ENCODE measurements around the gene CCDC33.

CCDC33 gene

GRCh38 chr15:74235962-74236361 lies at the start of gene CCDC33:
Gene CCDC33 (plus strand): TSS chr15:74236326. CDS start chr15:74236720, 394 bp downstream.
- no peak within 1 kb of the TSS for H3K27ac Mint-ChIP-seq
- no peak within 1 kb of the TSS for H3K4me3 Mint-ChIP-seq
- no peak for DNase-seq (ENCODE audit: low spot score)
- H3K36me3 Mint-ChIP-seq (ENCODE audit: low read depth): no peaks in the 10 kb centered on the region
- H3K9me3 Mint-ChIP-seq: no peaks in the 10 kb centered on the region
- no peaks in the 10 kb centered on the region for H3K27me3 Mint-ChIP-seq (ENCODE audit: low read depth)
- H3K4me1 Mint-ChIP-seq (ENCODE audit: low read depth): no peaks in the 10 kb centered on the region

DNA sequence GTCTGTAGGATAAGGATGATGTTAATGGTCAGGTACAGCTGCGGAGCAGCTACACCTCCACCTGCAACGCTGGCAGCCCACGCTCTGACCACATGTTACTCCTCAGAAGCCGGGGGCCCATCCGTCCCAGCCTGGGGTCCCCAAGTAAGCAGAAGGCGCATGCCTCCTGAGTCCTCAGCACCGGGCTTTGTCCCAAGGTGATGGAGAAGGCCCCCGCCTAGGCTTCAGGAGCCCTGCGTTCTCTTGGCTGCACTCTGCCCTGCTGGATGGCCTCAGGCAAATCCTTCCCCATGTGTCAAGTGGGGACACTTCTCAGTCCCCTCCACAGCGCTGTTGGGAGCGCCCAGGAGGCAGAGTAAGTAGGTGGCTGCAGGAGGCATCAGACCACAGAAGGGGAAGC lies 47.9 kb upstream of the CCDC33 start:
- H3K9me3 Mint-ChIP-seq: no peaks in the 10 kb centered on the region

GRCh38 chr15:74191798-74192197 lies 44.3 kb upstream of the CCDC33 start:
- Mint-ChIP-seq H3K27ac (no peak overlapping the region), H3K9me3 (no peaks in the 10 kb centered on the region), H3K4me1 (ENCODE audit: low read depth) (no peaks in the 10 kb centered on the region), H3K4me3 (no peak overlapping the region), H3K36me3 (ENCODE audit: low read depth) (no peaks in the 10 kb centered on the region), H3K27me3 (ENCODE audit: low read depth) (no peaks in the 10 kb centered on the region)
- no peak for DNase-seq (ENCODE audit: low spot score)

More for the DNA sequence above, 47.9 kb upstream of the CCDC33 start:
- H3K36me3 Mint-ChIP-seq (ENCODE audit: low read depth): no peaks in the 10 kb centered on the region
- no peak overlapping the region for H3K4me3 Mint-ChIP-seq
- H3K4me1 Mint-ChIP-seq (ENCODE audit: low read depth): no peaks in the 10 kb centered on the region
- DNase-seq (ENCODE audit: low spot score): no peak
- H3K27me3 Mint-ChIP-seq (ENCODE audit: low read depth): no peaks in the 10 kb centered on the region
- H3K27ac Mint-ChIP-seq: no peak overlapping the region

- Mint-ChIP-seq H3K9me3 (no peaks in the 10 kb centered on the region), H3K27ac (no peak overlapping the region), H3K27me3 (ENCODE audit: low read depth) (no peaks in the 10 kb centered on the region), H3K4me3 (no peak overlapping the region), H3K36me3 (ENCODE audit: low read depth) (no peaks in the 10 kb centered on the region), H3K4me1 (ENCODE audit: low read depth) (no peaks in the 10 kb centered on the region)
- DNase-seq (ENCODE audit: low spot score): no peak
Observed at GRCh38 chr15:74192751-74193150, 43.4 kb upstream of the CCDC33 start.

DNA sequence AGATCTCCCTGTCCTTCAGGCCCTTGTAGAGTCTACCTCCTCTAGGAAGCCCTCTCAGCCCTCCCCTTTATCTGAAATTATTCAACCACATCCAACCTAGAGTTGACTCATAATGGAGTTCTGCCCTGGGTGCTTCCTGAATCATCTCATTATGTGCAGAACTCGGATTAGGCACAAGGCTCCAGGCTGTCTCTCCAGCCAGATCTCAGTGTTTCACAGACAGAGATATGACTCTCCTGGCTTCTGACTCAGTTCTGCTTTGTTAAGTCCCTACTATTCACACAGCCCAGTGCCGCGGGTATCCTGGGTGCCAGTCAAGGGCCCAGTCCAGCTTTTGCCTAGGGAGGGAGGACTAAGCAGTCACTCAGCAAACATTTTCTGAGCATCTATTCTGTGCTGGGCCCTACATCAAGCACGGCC lies 42.8 kb upstream of the CCDC33 start:
- no peak overlapping the region for H3K27ac Mint-ChIP-seq
- no peaks in the 10 kb centered on the region for H3K4me1 Mint-ChIP-seq (ENCODE audit: low read depth)
- H3K4me3 Mint-ChIP-seq: no peak overlapping the region
- no peaks in the 10 kb centered on the region for H3K36me3 Mint-ChIP-seq (ENCODE audit: low read depth)
- no peaks in the 10 kb centered on the region for H3K27me3 Mint-ChIP-seq (ENCODE audit: low read depth)
- H3K9me3 Mint-ChIP-seq: no peaks in the 10 kb centered on the region
- no peak for DNase-seq (ENCODE audit: low spot score)

GRCh38 chr15:74193905-74194304 lies 42.2 kb upstream of the CCDC33 start:
- no peaks in the 10 kb centered on the region for H3K27me3 Mint-ChIP-seq (ENCODE audit: low read depth)
- H3K36me3 Mint-ChIP-seq (ENCODE audit: low read depth): no peaks in the 10 kb centered on the region
- no peak for DNase-seq (ENCODE audit: low spot score)
- H3K4me3 Mint-ChIP-seq: no peak overlapping the region
- no peak overlapping the region for H3K27ac Mint-ChIP-seq
- H3K4me1 Mint-ChIP-seq (ENCODE audit: low read depth): no peaks in the 10 kb centered on the region
- no peaks in the 10 kb centered on the region for H3K9me3 Mint-ChIP-seq

DNA sequence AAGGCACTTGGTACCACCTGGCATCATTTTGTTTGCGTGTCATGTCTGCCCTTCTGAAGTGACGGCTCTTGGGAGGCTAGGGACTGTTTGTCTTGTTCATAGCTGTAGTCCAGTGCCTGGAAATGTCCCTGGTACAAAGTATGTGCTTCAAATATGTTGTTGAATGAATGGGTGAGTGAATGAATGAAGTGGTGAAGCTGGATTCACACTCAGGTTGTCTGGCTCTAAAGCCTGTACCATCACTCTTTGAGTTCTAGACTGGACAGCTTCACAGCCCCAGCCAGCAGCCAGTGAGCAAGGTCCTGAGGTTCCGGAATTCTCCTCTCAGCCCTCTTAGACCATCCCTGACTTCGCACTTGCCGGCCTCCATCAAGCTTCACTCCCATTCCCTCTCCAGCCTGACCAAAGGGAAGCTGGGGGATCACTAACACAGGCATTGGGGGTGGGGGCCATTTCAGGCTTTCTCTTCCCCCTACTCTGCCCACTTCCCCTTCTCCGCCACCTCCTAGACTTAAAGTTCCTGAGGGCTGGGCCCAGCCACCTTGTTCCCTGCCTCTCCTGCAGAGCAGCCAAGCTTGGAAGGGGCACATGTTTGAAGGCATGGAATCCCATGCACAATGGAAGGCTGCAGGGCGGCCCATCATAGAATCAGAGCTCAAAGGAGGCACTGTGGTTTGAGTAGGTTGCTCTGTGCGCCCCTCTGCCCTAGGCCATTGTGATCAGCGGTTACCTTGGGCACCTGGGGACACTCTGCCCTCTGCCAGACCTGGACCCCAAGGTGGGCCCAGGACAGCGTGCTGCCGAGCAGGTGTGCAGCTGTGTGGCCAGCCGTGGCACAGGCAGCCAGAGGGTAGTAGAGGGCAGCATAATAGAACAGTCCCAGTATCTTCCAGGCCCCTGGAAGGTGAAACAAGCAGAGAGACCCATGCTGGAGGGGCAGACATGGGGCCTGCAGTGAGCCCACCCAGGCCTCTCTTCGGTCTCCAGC lies 41.3 kb upstream of the CCDC33 start:
- no peaks in the 10 kb centered on the region for H3K4me1 Mint-ChIP-seq (ENCODE audit: low read depth)
- H3K4me3 Mint-ChIP-seq: no peak overlapping the region
- H3K27ac Mint-ChIP-seq: no peak overlapping the region
- no peaks in the 10 kb centered on the region for H3K27me3 Mint-ChIP-seq (ENCODE audit: low read depth)
- H3K9me3 Mint-ChIP-seq: no peaks in the 10 kb centered on the region
- DNase-seq (ENCODE audit: low spot score): no peak
- no peaks in the 10 kb centered on the region for H3K36me3 Mint-ChIP-seq (ENCODE audit: low read depth)

- Mint-ChIP-seq H3K4me1 (ENCODE audit: low read depth) (no peaks in the 10 kb centered on the region), H3K27me3 (ENCODE audit: low read depth) (no peaks in the 10 kb centered on the region), H3K27ac (no peak overlapping the region), H3K9me3 (no peaks in the 10 kb centered on the region), H3K4me3 (no peak overlapping the region), H3K36me3 (ENCODE audit: low read depth) (no peaks in the 10 kb centered on the region)
- no peak for DNase-seq (ENCODE audit: low spot score)
Observed at GRCh38 chr15:74196175-74196574, 40.0 kb upstream of the CCDC33 start.

- Mint-ChIP-seq H3K27me3 (ENCODE audit: low read depth) (no peaks in the 10 kb centered on the region), H3K4me3 (no peak overlapping the region), H3K9me3 (no peaks in the 10 kb centered on the region), H3K36me3 (ENCODE audit: low read depth) (no peaks in the 10 kb centered on the region), H3K27ac (no peak overlapping the region), H3K4me1 (ENCODE audit: low read depth) (no peaks in the 10 kb centered on the region)
- no peak for DNase-seq (ENCODE audit: low spot score)
Observed at GRCh38 chr15:74197176-74197965, 38.8 kb upstream of the CCDC33 start.

DNA sequence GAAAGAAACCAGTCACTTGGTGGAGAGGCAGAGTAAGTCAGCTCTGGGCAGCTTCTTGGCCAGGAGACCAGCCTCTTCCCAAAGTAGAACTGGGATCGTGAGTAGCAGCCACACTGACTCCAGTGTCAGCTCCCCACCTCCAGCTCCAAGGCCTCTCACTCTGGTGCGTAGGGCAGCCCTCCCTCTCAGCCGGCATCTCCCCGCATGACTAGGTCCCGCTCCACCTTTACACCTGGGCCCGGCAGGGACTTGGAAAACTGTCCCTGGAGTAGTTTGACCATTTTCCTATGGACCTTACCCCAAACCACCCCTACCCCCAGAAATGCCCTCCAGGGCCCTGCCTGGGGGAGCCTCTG lies 36.9 kb upstream of the CCDC33 start:
- H3K9me3 Mint-ChIP-seq: no peaks in the 10 kb centered on the region
- no peaks in the 10 kb centered on the region for H3K36me3 Mint-ChIP-seq (ENCODE audit: low read depth)
- no peaks in the 10 kb centered on the region for H3K27me3 Mint-ChIP-seq (ENCODE audit: low read depth)

GRCh38 chr15:74200412-74200815 lies 35.7 kb upstream of the CCDC33 start:
- Mint-ChIP-seq H3K4me3 (no peak overlapping the region), H3K4me1 (ENCODE audit: low read depth) (no peaks in the 10 kb centered on the region), H3K27ac (no peak overlapping the region), H3K36me3 (ENCODE audit: low read depth) (no peaks in the 10 kb centered on the region), H3K9me3 (no peaks in the 10 kb centered on the region), H3K27me3 (ENCODE audit: low read depth) (no peaks in the 10 kb centered on the region)
- DNase-seq (ENCODE audit: low spot score): no peak

More for the DNA sequence above, 36.9 kb upstream of the CCDC33 start:
- no peak overlapping the region for H3K27ac Mint-ChIP-seq
- H3K4me1 Mint-ChIP-seq (ENCODE audit: low read depth): no peaks in the 10 kb centered on the region
- H3K4me3 Mint-ChIP-seq: no peak overlapping the region
- no peak for DNase-seq (ENCODE audit: low spot score)

DNA sequence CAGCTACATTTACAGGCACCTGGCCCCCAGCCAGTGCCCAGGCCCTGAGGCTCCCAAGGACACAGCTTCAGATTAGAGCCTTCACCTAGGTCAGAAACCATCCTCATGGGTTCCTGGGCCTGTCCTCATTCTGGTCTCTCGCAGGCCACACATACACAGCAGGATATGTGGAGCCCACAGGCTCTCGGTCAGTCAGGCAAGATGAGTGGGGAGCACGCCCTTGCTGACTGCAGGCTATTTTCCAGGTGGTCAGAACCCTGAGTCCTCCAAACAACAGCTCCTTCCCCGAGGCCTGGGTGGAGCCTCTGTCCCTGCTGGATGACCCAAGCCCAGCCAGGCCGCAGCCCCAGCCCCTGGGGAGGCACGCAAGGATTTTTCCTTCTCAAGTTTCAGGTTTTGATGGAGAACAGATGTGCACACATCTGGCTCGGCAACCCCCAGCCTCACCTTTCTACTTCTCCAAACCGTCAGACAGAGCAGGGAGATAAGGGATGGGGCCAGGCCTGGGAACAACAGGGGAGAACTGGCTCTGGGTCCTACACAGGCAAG lies 35.2 kb upstream of the CCDC33 start:
- no peaks in the 10 kb centered on the region for H3K9me3 Mint-ChIP-seq
- no peaks in the 10 kb centered on the region for H3K4me1 Mint-ChIP-seq (ENCODE audit: low read depth)
- no peak overlapping the region for H3K27ac Mint-ChIP-seq
- H3K27me3 Mint-ChIP-seq (ENCODE audit: low read depth): no peaks in the 10 kb centered on the region
- no peak for DNase-seq (ENCODE audit: low spot score)
- H3K36me3 Mint-ChIP-seq (ENCODE audit: low read depth): no peaks in the 10 kb centered on the region
- no peak overlapping the region for H3K4me3 Mint-ChIP-seq

DNA sequence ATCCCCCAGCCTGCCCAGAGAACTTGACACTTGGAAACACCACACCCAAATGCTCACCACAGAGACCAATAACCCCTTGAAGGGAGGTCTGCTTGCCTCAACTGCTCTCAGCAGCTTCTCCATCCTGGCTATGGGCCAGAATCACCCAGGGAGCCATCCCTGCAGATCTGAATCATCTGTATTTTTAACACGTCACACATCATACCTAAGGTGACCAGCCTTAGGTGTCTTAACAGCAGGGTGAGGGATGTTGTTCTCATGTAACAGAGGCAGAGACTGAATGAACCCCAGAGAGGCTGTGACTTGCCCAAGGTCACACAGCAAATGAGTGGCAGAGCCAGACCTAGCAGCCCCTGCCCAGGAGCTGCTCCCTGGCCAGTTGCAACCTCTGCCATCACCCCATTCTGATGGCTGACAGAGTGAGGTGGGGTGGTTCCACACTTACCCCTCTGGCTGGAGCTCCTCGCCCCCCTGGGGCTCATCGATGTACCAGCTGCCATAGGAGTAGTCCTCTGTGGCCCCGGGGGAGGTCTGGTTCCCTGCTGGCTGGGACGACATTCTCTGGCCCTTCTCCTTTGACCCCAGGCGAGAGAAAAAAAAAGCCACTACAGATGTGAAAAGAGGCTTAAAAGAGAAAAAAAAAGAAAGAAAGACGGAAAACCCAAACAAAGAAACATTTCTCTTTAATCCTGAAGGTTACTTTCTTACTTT lies 34.3 kb upstream of the CCDC33 start:
- H3K27ac Mint-ChIP-seq: no peak overlapping the region
- no peaks in the 10 kb centered on the region for H3K36me3 Mint-ChIP-seq (ENCODE audit: low read depth)
- peaks cover 2% of the 10 kb centered on the region for H3K27me3 Mint-ChIP-seq (ENCODE audit: low read depth)
- H3K4me1 Mint-ChIP-seq (ENCODE audit: low read depth): no peaks in the 10 kb centered on the region
- H3K4me3 Mint-ChIP-seq: no peak overlapping the region
- DNase-seq (ENCODE audit: low spot score): no peak
- no peaks in the 10 kb centered on the region for H3K9me3 Mint-ChIP-seq

Data from T-helper 2 cell treated with Interferon-gamma antibody and Interleukin-4, amounts not matched to agents 5 μg/mL and 100 μg/mL, for 36 hours (primary cell).